ENCODE measurements around the gene LASP1NB.

LASP1NB gene

DNA sequence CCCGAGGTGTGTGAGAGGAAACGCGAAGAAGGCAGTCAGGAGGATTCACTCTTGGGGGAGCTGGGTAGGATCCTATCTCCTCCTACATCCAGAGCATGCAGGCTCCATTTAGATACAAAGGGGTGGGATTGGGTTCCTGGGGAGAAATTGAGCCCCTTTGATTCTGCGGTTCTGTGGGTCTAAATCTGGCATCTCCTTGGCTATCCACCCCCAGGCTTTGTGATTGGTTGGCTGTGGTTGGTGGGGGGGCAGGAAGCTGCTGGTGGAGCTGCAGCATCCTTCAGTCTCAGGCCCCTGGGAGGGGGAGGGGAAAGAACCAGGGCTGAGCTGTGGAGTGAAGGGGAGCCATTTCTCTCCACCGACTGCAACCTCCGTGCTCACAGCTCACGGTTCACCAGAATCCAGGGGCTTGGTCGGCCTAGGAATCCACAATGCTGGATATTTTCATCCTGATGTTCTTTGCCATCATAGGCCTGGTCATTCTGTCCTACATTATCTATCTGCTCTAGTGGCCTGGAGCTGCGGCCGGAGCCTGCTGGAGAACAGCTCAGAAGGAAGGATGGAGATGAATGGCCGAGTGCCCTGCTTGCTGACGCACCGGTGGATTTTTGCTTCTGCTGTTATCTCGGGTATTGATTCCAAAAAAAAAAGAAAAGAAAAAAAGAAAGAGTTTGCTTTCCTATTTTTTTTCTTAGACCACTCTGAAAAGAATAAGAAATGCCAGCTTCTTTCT, at the start of gene LASP1NB:
LASP1NB (plus strand) TSS at position 352 of the 733 bp plus-strand sequence.
- DNase-seq, result peak; percentile 52
- Mint-ChIP-seq H3K27ac (ENCODE audit: unreplicated experiment) (peak within 1 kb of the TSS; percentile 53), H3K4me3 (ENCODE audit: unreplicated experiment) (peak within 1 kb of the TSS; percentile 13), H3K27me3 (ENCODE audit: unreplicated experiment) (peaks cover under 1% of the 10 kb centered on the region), H3K36me3 (ENCODE audit: unreplicated experiment) (no peaks in the 10 kb centered on the region), H3K9me3 (ENCODE audit: unreplicated experiment) (peaks cover 3% of the 10 kb centered on the region), H3K4me1 (ENCODE audit: low read depth, unreplicated experiment) (peaks cover 15% of the 10 kb centered on the region)
- TF ChIP-seq, protein P1, sequence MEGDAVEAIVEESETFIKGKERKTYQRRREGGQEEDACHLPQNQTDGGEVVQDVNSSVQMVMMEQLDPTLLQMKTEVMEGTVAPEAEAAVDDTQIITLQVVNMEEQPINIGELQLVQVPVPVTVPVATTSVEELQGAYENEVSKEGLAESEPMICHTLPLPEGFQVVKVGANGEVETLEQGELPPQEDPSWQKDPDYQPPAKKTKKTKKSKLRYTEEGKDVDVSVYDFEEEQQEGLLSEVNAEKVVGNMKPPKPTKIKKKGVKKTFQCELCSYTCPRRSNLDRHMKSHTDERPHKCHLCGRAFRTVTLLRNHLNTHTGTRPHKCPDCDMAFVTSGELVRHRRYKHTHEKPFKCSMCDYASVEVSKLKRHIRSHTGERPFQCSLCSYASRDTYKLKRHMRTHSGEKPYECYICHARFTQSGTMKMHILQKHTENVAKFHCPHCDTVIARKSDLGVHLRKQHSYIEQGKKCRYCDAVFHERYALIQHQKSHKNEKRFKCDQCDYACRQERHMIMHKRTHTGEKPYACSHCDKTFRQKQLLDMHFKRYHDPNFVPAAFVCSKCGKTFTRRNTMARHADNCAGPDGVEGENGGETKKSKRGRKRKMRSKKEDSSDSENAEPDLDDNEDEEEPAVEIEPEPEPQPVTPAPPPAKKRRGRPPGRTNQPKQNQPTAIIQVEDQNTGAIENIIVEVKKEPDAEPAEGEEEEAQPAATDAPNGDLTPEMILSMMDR (IDR thresholded peaks at IDR 0.05; ENCODE audit: partially characterized antibody, unreplicated experiment), result no peak

- DNase-seq, result peak; percentile 65
- Mint-ChIP-seq H3K27ac (ENCODE audit: unreplicated experiment) (no peak overlapping the region), H3K4me3 (ENCODE audit: unreplicated experiment) (peak overlapping the region; percentile 52), H3K9me3 (ENCODE audit: unreplicated experiment) (no peaks in the 10 kb centered on the region), H3K36me3 (ENCODE audit: unreplicated experiment) (peaks cover 6% of the 10 kb centered on the region), H3K27me3 (ENCODE audit: unreplicated experiment) (peaks cover 2% of the 10 kb centered on the region), H3K4me1 (ENCODE audit: low read depth, unreplicated experiment) (peaks cover 12% of the 10 kb centered on the region)
- TF ChIP-seq, protein P1 (IDR thresholded peaks at IDR 0.05; ENCODE audit: partially characterized antibody, unreplicated experiment), result no peak
These were observed 48.1 kb upstream of the LASP1NB start for GRCh38 chr17:38877130-38877851.

- no peak for DNase-seq
- Mint-ChIP-seq H3K9me3 (ENCODE audit: unreplicated experiment) (no peaks in the 10 kb centered on the region), H3K4me3 (ENCODE audit: unreplicated experiment) (no peak overlapping the region), H3K27ac (ENCODE audit: unreplicated experiment) (no peak overlapping the region), H3K4me1 (ENCODE audit: low read depth, unreplicated experiment) (peaks cover 18% of the 10 kb centered on the region), H3K36me3 (ENCODE audit: unreplicated experiment) (peaks cover 6% of the 10 kb centered on the region), H3K27me3 (ENCODE audit: unreplicated experiment) (no peaks in the 10 kb centered on the region)
- TF ChIP-seq, protein P1 (IDR thresholded peaks at IDR 0.05; ENCODE audit: partially characterized antibody, unreplicated experiment), result no peak
These were observed 45.3 kb upstream of the LASP1NB start for GRCh38 chr17:38879878-38880665.

GRCh38 chr17:38881600-38882191, 43.7 kb upstream of the LASP1NB start:
- peaks cover 6% of the 10 kb centered on the region for H3K36me3 Mint-ChIP-seq (ENCODE audit: unreplicated experiment)
- TF ChIP-seq, protein P1 (IDR thresholded peaks at IDR 0.05; ENCODE audit: partially characterized antibody, unreplicated experiment), result no peak

More at GRCh38 chr17:38881600-38882191, 43.7 kb upstream of the LASP1NB start:
- Mint-ChIP-seq H3K9me3 (ENCODE audit: unreplicated experiment) (peaks cover 1% of the 10 kb centered on the region), H3K27me3 (ENCODE audit: unreplicated experiment) (no peaks in the 10 kb centered on the region), H3K4me1 (ENCODE audit: low read depth, unreplicated experiment) (peaks cover 27% of the 10 kb centered on the region), H3K4me3 (ENCODE audit: unreplicated experiment) (peak overlapping the region; percentile 25), H3K27ac (ENCODE audit: unreplicated experiment) (peak overlapping the region; percentile 43)
- DNase-seq, result no peak
